ENCODE data around the gene TRAM1L1.

DNA sequence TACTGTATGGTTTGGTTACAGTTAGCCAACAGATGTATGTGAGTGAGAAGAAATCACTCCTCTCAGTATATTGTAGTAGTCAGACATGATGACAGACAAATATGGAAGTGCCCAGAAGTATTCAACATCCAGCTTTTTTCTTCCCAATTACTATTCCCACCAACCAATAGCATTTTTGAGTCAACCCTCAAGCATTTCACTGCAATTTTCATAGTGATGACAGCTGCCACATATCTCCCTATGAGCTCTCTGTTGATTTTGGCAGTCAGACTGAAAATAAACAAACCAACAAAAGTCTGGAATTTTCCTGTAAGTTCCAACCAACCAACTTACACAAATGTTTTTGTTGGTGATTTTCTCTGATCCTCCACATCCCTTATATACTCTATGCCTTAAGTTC lies 8.2 kb upstream of the TRAM1L1 start:
- TF ChIP-seq, protein P1, sequence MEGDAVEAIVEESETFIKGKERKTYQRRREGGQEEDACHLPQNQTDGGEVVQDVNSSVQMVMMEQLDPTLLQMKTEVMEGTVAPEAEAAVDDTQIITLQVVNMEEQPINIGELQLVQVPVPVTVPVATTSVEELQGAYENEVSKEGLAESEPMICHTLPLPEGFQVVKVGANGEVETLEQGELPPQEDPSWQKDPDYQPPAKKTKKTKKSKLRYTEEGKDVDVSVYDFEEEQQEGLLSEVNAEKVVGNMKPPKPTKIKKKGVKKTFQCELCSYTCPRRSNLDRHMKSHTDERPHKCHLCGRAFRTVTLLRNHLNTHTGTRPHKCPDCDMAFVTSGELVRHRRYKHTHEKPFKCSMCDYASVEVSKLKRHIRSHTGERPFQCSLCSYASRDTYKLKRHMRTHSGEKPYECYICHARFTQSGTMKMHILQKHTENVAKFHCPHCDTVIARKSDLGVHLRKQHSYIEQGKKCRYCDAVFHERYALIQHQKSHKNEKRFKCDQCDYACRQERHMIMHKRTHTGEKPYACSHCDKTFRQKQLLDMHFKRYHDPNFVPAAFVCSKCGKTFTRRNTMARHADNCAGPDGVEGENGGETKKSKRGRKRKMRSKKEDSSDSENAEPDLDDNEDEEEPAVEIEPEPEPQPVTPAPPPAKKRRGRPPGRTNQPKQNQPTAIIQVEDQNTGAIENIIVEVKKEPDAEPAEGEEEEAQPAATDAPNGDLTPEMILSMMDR (conservative IDR thresholded peaks at IDR 0.05 in 1 of 2, IDR thresholded peaks at IDR 0.05 in 1 of 2; ENCODE audit: extremely low read depth in 1 of 2, insufficient read depth in 1 of 2, low read depth in 1 of 2, low read length in 2 of 2), result no peak
- TF ChIP-seq EZH2 (IDR thresholded peaks at IDR 0.05; ENCODE audit: borderline replicate concordance, low read length), result no peak

All from mammary epithelial cell (primary cell).